Muscle of arm (tissue), 12 donors: Measurements from ENCODE around the gene PLAC9. TPM values are rescaled to one million over a fixed set of nuclear protein-coding genes. Genes with fewer than 3 reads are reported as not detected.

Source experiments
- DNase-seq: peaks from one replicate; pipeline ENCODE4 v3.0.0-alpha.2; 2013
- polyA plus RNA-seq, 12 donors: library from polyadenylated mRNA; unstranded; fragments of 120-200 nt; gene quantifications; one replicate each; pipeline ENCODE4 v1.2.1, GENCODE V29; 2013; ENCODE audit not compliant: insufficient read length in 12 of 12

PLAC9 gene
- polyA plus RNA-seq, 12 donors = 55.4 to 143 (median 71.3) TPM; not detected in 1

DNA sequence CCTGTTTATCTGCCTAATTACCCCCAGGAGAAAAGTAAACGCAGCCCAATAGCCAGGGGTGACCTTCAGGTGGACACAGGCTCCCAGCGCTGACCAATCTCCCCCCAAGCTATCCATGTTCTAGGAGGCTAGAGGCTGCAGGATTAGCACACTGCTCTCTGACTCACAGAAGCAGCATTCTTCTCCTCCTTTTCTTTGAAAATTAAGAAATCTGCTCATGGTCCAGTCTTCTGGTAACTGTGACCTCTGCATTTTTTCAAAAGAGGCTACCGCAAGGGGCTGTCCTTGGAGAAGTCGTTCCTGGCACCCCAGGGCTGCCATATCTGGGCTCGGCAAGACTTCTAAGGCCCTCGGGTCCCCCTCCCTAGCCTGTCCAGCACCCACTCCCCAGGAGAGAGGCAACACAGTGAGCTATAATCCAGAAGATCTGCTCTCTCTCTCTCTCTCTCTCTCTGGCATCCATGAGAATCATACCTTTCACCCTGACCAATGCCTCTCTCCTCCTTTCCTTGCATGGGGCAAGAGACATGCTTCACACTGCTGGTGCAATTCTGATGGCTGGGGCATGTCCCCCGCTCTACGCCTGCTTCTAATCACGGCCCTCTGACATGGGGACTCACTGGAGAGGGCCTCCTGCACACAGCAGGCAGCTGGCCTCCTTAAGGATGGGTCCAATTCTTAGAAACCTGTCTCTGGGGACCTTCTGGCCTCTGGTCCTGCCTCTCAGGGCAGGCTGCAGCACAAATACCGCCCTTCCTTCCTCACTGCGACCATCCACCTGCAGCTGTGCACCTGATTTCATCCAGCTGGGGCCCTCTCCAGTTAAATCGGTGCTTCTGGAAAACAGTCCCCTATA, 45.5 kb downstream of the PLAC9 start:
- no peak for DNase-seq

DNA sequence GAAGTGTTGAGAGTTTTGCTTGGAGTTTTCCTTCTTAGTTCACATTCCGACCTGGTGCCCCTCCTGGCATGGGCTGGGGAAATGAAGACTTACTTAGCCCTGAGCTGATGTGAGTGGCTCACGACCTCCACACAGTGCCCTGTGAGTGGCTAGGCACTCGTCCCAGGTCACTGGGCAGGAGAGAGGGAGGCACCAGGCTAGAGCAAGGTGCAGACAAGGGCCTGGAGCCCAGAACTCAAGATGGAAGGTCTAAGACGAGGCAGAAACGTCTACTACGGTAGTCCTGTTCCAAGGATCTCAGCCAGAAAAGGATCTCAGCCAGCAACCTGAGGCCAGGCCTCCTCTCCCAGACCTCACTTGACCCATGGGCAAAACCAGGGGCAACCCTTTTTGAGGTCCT, 50.5 kb downstream of the PLAC9 start:
- no peak for DNase-seq

DNA sequence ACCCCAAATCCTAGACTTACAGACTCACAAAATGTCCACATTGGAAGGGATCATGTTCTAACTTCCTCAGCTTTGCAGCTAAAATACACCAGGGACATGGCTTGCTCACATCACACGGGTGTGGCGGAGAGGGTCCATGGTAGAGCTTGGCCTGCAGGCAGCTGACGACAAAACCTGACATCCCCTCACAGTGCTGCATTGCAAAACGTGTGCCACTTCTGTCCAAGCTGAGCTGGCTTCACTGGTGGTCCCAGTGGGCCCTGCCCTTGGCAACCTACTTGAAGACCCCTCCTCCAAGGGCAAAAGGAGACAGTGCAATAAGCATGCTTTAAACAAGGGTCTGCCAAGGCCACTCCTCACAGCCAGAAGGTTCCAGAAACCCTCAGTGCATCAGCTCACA, 50.9 kb downstream of the PLAC9 start:
- DNase-seq = no peak

DNA sequence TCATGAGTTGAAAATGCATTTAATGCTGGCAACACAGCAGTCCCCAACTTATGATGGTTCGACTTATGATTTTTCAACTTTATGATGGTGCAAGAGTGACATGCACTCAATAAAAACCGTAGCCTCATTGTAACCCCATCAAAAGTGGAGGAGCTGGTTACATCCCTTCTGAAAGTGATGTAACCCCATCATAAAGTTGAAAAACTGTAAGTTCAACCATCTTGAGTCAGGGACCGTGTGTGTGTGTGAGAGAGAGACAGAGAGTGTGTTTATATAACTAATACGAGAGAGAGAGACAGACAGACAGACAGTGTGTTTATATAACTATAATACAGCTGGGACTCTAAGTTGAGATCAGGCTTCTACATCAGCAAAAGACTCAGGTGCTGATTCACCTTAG, 51.8 kb downstream of the PLAC9 start:
- no peak for DNase-seq

DNA sequence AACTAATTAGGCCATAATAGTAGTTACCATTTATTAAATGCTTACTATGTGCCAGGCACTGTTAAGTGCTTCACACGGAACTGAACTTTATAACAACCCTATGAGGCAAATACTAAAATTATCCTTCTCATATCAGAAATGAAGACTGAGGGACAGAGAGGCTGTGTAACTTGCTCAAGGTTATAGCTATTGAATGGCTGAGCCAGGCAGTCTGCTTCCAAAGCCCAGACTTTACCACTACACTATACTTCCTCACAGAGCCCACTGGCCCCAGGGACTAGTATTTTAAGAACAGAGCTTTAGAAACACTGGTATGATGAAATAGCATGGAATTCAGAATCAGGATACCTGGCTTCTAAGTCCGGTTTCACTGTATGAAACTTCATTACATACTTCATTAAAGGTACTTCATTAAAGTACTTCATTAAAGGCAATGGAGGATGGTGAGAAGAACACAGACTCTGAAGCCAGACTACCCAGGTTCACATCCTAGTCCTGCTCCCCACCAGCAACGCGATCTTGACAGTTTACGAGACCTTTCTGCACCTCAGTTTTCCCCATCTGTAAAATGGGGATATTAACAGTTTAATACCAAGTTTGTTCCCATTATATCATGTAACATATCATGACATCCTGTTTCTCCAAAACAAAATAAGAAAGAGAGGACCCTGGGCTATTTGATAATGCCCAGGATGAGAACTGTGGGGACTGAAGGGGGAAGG, 53.2 kb downstream of the PLAC9 start:
- no peak for DNase-seq

DNA sequence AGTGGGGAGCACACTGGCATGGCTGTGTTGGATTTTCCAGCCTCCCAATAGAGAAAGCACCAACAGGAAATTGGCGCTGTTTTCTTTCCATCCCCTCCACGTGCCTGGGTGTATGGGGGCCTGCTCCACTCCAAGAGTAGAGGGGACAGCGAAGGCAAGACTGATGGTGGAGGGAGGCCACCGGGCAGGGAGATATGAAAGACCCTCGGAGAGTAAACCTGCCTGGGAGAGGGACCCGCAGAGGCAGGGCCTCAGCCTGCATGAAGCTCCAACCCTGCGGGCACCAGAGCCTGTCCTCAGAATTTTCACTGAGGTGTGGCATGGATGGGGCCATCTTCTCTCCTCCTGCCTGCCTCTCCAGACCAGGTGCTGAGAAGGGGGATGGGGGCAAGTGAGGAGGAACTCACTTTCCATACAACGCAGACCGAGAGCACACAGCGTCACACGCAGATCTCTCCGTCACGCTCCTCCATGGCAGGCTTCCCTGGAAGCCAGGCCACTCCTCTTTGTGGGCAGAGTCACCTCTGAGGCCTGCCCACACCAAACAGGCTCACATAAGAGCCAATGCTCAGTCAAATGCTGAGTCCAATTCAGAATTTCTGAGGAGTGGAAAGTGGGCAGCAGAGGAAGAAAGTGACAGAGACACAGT, 54.0 kb downstream of the PLAC9 start:
- no peak for DNase-seq

DNA sequence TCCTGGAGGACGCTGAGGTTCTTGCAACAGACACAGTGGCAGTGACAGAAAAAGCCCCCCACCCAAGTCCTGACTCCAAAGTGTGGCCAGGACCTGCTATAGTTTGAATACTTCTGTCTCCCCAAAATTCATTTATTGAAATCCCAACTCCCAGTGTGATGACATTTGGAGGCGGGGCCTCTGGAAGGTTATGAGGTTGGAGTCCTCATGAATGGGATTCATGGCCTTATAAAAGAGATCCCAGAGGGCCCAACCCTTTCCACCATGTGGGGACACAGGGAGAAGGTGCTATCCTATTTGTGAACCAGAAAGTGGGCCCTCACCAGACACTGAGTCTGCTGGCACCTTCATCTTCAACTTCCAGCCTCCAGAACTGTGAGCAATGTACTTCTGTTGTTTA, 54.5 kb downstream of the PLAC9 start:
- no peak for DNase-seq

DNA sequence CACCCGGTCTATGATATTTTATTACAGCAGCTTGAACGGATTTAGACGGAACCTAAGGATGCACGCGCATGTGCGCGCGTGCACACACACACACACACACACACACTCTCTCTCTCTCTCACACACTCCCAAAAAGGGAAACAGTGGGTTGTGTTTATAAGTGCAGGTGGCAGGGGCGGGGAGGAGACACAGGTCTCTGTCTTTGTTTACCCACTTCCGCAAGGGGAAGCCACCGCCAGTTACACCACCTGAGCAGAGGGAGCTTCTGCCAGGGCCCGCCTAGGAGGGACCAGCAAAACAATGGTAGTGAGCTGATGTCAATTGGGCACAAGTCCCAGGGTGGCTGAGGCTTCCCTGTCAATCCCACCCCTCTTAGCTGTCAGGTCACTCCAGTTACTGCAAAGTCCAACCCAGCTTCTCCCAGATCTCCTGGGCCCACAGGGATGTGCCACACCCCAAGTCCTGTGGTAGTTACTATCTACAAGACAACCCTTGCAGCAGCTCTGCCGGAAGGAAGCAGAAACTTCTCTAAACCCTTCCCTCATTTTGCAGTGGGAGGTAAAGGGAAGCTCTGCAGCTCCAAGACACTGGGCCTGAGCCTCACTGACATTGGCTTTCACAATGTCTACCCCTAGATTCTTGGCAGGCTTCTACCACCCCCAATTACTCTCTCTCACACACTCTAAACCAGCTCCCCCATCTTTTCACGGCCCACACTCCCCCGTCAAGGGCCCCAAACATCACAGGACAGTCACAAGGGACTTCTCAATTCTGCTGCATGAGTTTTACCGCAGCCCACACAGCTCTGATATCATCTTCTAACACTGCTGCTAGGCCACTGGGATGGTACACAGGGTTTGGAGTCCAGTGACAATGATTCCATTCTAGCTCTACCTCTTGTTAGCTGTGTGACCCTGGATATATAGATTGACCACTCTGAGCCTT, 55.2 kb downstream of the PLAC9 start:
- no peak for DNase-seq

DNA sequence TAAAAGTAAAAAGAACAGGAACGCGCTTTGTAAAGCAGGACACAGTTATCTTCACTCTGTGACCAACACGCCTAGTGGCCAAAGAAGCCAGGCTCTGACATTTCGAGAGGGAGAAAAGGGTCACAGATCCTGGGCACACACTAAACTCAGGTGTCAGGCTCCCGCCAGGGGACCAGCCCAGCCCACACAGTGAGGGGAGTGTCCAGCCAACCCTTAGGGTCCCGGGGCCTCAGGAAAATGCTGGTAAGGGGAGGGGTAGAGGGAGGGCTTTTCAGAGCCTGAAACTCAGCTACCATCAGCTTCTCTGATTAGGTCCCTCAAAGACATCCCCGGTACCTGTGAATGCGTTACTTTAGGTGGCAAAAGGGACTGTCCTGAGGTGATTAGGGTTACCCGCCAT, 56.2 kb downstream of the PLAC9 start:
- DNase-seq = no peak

DNA sequence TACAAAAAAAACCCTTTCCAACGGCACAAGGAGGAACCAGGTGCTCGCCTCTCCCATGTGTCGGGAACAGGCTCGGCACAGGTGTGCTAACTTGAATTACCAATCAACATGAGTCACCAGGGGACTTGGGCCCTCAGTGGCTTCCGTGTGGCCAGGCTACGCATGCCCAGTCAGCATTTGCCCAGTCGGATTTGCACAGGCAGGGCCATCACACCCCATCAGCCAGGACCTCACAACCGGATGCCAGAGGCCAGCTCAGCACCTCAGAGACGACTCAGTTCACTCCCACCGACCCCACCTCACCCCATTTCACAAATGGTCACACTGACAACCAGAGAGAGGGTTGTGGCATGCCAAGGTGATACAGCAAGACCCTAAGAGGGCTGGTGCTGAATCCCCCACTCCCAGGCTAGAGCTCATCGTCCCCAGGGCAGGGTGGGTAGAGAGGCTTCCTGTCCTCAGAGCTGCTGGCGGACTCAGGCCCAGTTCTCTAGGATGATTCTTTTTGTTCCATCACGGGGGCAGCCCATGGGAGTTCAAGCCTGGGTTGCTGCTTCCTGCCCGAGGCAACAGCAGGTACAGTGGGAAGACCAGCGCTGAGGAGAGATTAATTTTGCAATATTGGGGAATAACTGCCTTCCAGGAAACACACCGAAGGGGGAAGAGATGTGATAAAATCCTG, 59.2 kb downstream of the PLAC9 start:
- no peak for DNase-seq

DNA sequence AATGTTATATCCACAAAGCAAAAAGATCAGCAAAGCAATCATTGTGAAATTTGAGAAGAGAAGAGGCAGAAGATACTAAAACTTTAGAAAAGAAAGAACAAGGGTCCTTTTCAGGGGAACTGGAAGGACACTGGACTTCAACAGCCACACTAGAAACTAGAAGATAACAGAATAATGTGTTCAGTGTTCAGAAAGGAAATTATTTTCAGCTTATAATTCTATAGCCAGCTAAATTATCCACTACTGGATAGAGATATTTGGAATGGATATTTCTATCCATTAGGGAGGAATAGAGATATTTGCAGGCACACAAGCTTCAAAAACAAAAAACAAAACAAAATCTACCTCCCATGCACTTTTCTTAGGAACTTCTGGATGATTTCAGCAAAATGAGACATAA, 60.0 kb downstream of the PLAC9 start:
- no peak for DNase-seq

DNA sequence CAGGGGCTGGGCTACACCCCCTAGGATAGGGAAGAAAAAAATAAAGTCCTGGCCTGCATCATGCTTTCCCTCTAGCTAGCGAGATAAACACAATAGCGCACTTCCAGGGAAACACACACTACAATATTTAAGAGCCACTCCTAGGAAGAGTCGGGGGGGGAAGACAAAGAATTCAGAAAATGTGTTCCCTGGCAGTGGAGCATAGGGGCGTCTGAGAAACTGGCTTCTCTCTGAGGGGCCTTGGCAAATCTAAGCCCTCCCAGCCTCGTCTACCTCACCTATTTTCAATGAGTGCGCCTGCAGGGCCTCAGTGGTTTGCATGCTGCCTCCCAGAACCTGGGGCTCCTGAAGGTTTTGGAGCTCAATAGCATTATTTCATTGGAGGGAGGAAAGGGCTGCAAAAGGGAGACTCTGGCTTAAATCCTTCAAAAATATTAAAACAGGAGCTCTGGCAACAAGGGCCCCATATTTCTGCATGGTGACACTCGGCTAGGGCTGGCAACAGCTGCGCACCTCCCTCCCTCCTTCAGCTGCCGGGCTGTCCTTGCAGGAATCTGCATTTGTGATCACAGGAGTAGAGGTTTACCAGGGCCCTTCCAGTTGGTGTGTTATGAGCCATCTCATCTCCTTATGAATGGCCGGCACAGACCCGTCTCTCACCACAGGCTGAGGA, 62.0 kb downstream of the PLAC9 start:
- DNase-seq = no peak

Other genes with a start within 250 kb of the PLAC9 start
- gene SFTPD, start 183.6 kb upstream of the PLAC9 start, polyA plus RNA-seq = 1 to 10 TPM in 8 of 12 donors, under 1 TPM in 2, not detected in 2; 0.52 to 2.4 (median 1.2) TPM
- gene TMEM254, start 54.1 kb upstream of the PLAC9 start, polyA plus RNA-seq = 10 to 100 TPM in 11 of 12 donors, not detected in 1; 13.9 to 62.9 (median 20.1) TPM
- 100 to 1,000 TPM in 6 of 12 donors, 10 to 100 TPM in 5, not detected in 1; 80.0 to 143 (median 100) TPM for gene ANXA11, start 72.8 kb downstream of the PLAC9 start, polyA plus RNA-seq
- 1 to 10 TPM in 1 of 12 donors, under 1 TPM in 6, not detected in 5; 0.06 to 1.1 (median 0.09) TPM for gene MAT1A, start 156.9 kb downstream of the PLAC9 start, polyA plus RNA-seq
- gene DYDC1, start 224.0 kb downstream of the PLAC9 start, polyA plus RNA-seq = not detected
- gene DYDC2, start 224.1 kb downstream of the PLAC9 start, polyA plus RNA-seq = under 1 TPM in 3 of 12 donors, not detected in 9; 0.09 to 0.22 (median 0.13) TPM